HUES64 (cell line): Measurements from ENCODE around the gene LRCH1.

ENCODE experiments used
- H3K27ac ChIP-seq: 2 replicates; pipeline ENCODE4 v1.7.0; 2013; ENCODE audit warnings: low read depth, low read length, inconsistent platforms
- H3K27me3 ChIP-seq: 2 replicates; pipeline ENCODE4 v1.6.1; 2013; ENCODE audit warnings: mild to moderate bottlenecking, low read length; ENCODE audit not compliant: insufficient read depth
- H3K36me3 ChIP-seq: 2 replicates; pipeline ENCODE4 v1.6.1; 2013; ENCODE audit warnings: mild to moderate bottlenecking, low read length; ENCODE audit not compliant: insufficient read depth
- H3K4me1 ChIP-seq: 2 replicates; pipeline ENCODE4 v1.6.1; 2013; ENCODE audit warnings: mild to moderate bottlenecking, low read length, moderate library complexity; ENCODE audit not compliant: insufficient read depth
- H3K4me3 ChIP-seq: 2 replicates; pipeline ENCODE4 v1.5.1; 2013; ENCODE audit warnings: mild to moderate bottlenecking, low read length, moderate library complexity
- H3K9ac ChIP-seq: 2 replicates; pipeline ENCODE4 v1.6.1; 2013; ENCODE audit warnings: mild to moderate bottlenecking, low read depth, low read length
- H3K9me3 ChIP-seq: 2 replicates; pipeline ENCODE4 v1.6.1; 2013; ENCODE audit warnings: low read depth, low read length; ENCODE audit not compliant: insufficient read depth
- WGBS: fragments of 150-250, 120-280 bp; methylation state at CpG from one replicate; pipeline ENCODE4 v1.1.7; 2013; ENCODE audit warnings: missing lambda C conversion rate; 5-methylcytosine and 5-hydroxymethylcytosine counted together

LRCH1 gene

GRCh38 chr13:46521921-46522747 is 30.8 kb upstream of the LRCH1 start:
- H3K9ac ChIP-seq: no peak overlapping the region
- H3K27ac ChIP-seq: no peak overlapping the region

DNA sequence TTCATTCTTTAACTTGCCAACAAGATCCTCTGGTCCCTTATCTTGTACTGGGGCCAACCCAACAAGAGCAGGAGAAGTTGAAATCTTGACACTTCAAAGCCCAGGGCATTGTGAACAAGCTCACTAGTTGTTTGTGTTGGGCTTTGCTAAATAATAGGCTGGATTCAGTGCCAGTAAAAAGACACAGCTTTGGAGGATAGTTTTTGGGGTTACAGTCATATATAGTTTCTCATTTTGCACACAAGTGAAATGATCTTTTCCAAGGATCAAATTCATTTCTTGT is 30.3 kb upstream of the LRCH1 start:
- H3K27me3 ChIP-seq: no peaks in the 10 kb centered on the region

More at GRCh38 chr13:46521921-46522747, 30.8 kb upstream of the LRCH1 start:
- Histone ChIP-seq H3K4me3 (no peak overlapping the region), H3K27me3 (no peaks in the 10 kb centered on the region), H3K4me1 (0 out of 2 replicates have a peak, but pooled peaks cover 2% of the 10 kb centered on the region), H3K36me3 (no peaks in the 10 kb centered on the region), H3K9me3 (peaks cover 8% of the 10 kb centered on the region; the same call in 1 of the 2 replicates)
- WGBS: 93% methylated on average over 4 of the region's 4 CpGs

GRCh38 chr13:46523972-46524752 is 28.8 kb upstream of the LRCH1 start:
- H3K27ac ChIP-seq: no peak overlapping the region
- H3K4me3 ChIP-seq: no peak overlapping the region
- H3K36me3 ChIP-seq: no peaks in the 10 kb centered on the region
- WGBS: 89% methylated on average over 1 of the region's 2 CpGs
- H3K9me3 ChIP-seq: peaks cover 8% of the 10 kb centered on the region; the same call in 1 of the 2 replicates
- no peak overlapping the region for H3K9ac ChIP-seq
- H3K27me3 ChIP-seq: no peaks in the 10 kb centered on the region
- H3K4me1 ChIP-seq: no peaks in the 10 kb centered on the region

More for the DNA sequence above, 30.3 kb upstream of the LRCH1 start:
- no peak overlapping the region for H3K9ac ChIP-seq
- no peak overlapping the region for H3K27ac ChIP-seq
- peaks cover 8% of the 10 kb centered on the region; the same call in 1 of the 2 replicates for H3K9me3 ChIP-seq
- H3K4me1 ChIP-seq: no peaks in the 10 kb centered on the region
- H3K36me3 ChIP-seq: no peaks in the 10 kb centered on the region
- no peak overlapping the region for H3K4me3 ChIP-seq

GRCh38 chr13:46526100-46526735 is 26.8 kb upstream of the LRCH1 start:
- Histone ChIP-seq H3K27ac (no peak overlapping the region), H3K36me3 (no peaks in the 10 kb centered on the region), H3K4me3 (no peak overlapping the region), H3K27me3 (no peaks in the 10 kb centered on the region), H3K9ac (no peak overlapping the region), H3K4me1 (no peaks in the 10 kb centered on the region), H3K9me3 (peaks cover 5% of the 10 kb centered on the region; the same call in 1 of the 2 replicates)
- WGBS: 92% methylated on average over 7 of the region's 7 CpGs

DNA sequence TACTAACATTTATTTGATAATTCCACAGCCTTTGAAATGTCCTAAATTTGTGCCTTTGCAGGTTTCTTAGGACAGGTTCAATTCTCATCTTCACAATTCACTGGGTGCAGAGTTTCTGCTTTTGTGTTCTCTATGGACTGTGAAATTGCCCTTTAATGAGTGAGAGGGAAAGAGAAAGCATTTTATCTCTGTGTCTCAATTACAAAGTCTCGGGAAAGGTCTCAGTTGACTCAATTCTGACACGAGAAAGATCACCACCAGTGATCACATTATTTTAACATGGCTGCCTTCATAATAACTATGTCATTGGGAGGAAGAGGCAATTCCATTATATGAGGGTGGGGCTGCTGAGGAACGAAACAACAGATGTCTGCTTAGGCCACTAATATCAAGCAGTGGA is 26.2 kb upstream of the LRCH1 start:
- Histone ChIP-seq H3K9me3 (peaks cover under 1% of the 10 kb centered on the region; the same call in 1 of the 2 replicates), H3K36me3 (no peaks in the 10 kb centered on the region), H3K4me1 (no peaks in the 10 kb centered on the region), H3K9ac (no peak overlapping the region), H3K4me3 (no peak overlapping the region), H3K27me3 (no peaks in the 10 kb centered on the region), H3K27ac (no peak overlapping the region)
- 82% methylated on average over 3 of the region's 3 CpGs for WGBS

- H3K27me3 ChIP-seq: no peaks in the 10 kb centered on the region
- no peaks in the 10 kb centered on the region for H3K4me1 ChIP-seq
- WGBS: 97% methylated on average over 2 of the region's 2 CpGs
- H3K27ac ChIP-seq: no peak overlapping the region
- no peaks in the 10 kb centered on the region for H3K9me3 ChIP-seq
- H3K4me3 ChIP-seq: no peak overlapping the region
- no peak overlapping the region for H3K9ac ChIP-seq
- no peaks in the 10 kb centered on the region for H3K36me3 ChIP-seq
Observed at GRCh38 chr13:46527237-46527636, 25.7 kb upstream of the LRCH1 start.

- 91% methylated on average over 4 of the region's 4 CpGs for WGBS
- Histone ChIP-seq H3K27me3 (no peaks in the 10 kb centered on the region), H3K27ac (no peak overlapping the region)
Observed at GRCh38 chr13:46529216-46529919, 23.6 kb upstream of the LRCH1 start.

GRCh38 chr13:46530084-46530935 is 22.7 kb upstream of the LRCH1 start:
- no peak overlapping the region for H3K4me3 ChIP-seq
- H3K4me1 ChIP-seq: no peaks in the 10 kb centered on the region
- H3K27me3 ChIP-seq: no peaks in the 10 kb centered on the region
- 98% methylated on average over 2 of the region's 4 CpGs for WGBS
- H3K27ac ChIP-seq: no peak overlapping the region
- H3K9me3 ChIP-seq: no peaks in the 10 kb centered on the region
- no peaks in the 10 kb centered on the region for H3K36me3 ChIP-seq
- H3K9ac ChIP-seq: no peak overlapping the region

More at GRCh38 chr13:46529216-46529919, 23.6 kb upstream of the LRCH1 start:
- H3K4me1 ChIP-seq: no peaks in the 10 kb centered on the region
- H3K9me3 ChIP-seq: no peaks in the 10 kb centered on the region
- H3K4me3 ChIP-seq: no peak overlapping the region
- no peak overlapping the region for H3K9ac ChIP-seq
- H3K36me3 ChIP-seq: no peaks in the 10 kb centered on the region

GRCh38 chr13:46531953-46532352 is 21.0 kb upstream of the LRCH1 start:
- 75% methylated on average over 2 of the region's 3 CpGs for WGBS
- H3K9ac ChIP-seq: no peak overlapping the region
- no peaks in the 10 kb centered on the region for H3K36me3 ChIP-seq

GRCh38 chr13:46535002-46535401 is 18.0 kb upstream of the LRCH1 start:
- 96% methylated on average over 4 of the region's 4 CpGs for WGBS
- H3K27ac ChIP-seq: no peak overlapping the region
- H3K9me3 ChIP-seq: no peaks in the 10 kb centered on the region
- no peak overlapping the region for H3K4me3 ChIP-seq
- no peak overlapping the region for H3K9ac ChIP-seq
- H3K36me3 ChIP-seq: no peaks in the 10 kb centered on the region
- no peaks in the 10 kb centered on the region for H3K4me1 ChIP-seq
- H3K27me3 ChIP-seq: no peaks in the 10 kb centered on the region

More at GRCh38 chr13:46531953-46532352, 21.0 kb upstream of the LRCH1 start:
- no peaks in the 10 kb centered on the region for H3K27me3 ChIP-seq
- no peaks in the 10 kb centered on the region for H3K4me1 ChIP-seq
- H3K9me3 ChIP-seq: no peaks in the 10 kb centered on the region
- H3K4me3 ChIP-seq: no peak overlapping the region
- no peak overlapping the region for H3K27ac ChIP-seq
